ENCODE results near the gene NGRN.

The NGRN gene

DNA sequence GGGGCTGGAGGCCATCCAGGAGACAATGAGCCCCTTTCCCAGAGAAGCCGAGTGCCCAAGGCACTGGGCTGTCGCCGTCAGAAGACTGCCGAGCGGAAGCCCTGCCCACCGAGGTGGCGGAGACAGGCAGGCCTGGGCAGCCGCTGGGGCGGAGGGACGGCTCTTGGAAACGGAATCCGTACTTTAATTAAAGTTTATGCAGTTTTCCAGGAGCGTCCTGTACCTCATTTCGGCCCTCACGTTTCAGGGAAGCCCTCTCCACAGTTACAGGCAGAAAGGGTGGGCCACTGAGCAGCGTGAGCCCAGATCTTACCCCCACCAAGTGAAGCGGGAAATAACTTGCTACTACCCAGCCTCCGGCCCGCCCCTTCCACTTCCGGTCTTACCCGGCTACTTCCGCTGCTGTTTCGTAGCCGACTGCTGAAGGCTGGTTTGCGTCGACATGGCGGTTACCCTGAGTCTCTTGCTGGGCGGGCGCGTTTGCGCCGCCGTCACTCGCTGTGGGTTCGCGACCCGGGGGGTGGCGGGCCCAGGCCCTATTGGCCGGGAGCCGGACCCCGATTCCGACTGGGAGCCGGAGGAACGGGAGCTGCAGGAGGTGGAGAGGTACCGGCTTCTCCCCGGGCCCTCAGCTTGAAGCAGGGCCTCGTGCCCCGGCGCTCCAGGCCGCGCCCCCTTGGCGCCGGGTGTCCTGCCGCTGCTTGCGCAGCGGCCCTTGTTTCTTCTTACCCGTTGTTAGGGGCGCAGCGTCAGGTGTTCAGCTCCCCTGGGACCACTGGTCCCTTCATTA, at the start of gene NGRN:
TSS of gene NGRN (plus strand) at position 402 of the 790 bp plus-strand sequence. CDS start at position 443, 41 bp downstream.
- Mint-ChIP-seq H3K4me3 (peak within 1 kb of the TSS; percentile 97), H3K27me3 (no peaks in the 10 kb centered on the region), H3K36me3 (peaks cover 4% of the 10 kb centered on the region), H3K27ac (peak within 1 kb of the TSS; percentile 98), H3K4me1 (ENCODE audit: low read depth) (peaks cover 40% of the 10 kb centered on the region), H3K9me3 (ENCODE audit: low read depth) (no peaks in the 10 kb centered on the region)

GRCh38 chr15:90217671-90218394, 47.6 kb upstream of the NGRN start:
- H3K4me1 Mint-ChIP-seq (ENCODE audit: low read depth): peaks cover 10% of the 10 kb centered on the region
- H3K27me3 Mint-ChIP-seq: no peaks in the 10 kb centered on the region
- no peak overlapping the region for H3K27ac Mint-ChIP-seq
- H3K4me3 Mint-ChIP-seq: no peak overlapping the region
- H3K36me3 Mint-ChIP-seq: no peaks in the 10 kb centered on the region
- H3K9me3 Mint-ChIP-seq (ENCODE audit: low read depth): no peaks in the 10 kb centered on the region

GRCh38 chr15:90219421-90220141, 45.9 kb upstream of the NGRN start:
- Mint-ChIP-seq H3K27ac (no peak overlapping the region), H3K4me1 (ENCODE audit: low read depth) (peaks cover 10% of the 10 kb centered on the region), H3K9me3 (ENCODE audit: low read depth) (no peaks in the 10 kb centered on the region), H3K36me3 (no peaks in the 10 kb centered on the region), H3K27me3 (no peaks in the 10 kb centered on the region), H3K4me3 (no peak overlapping the region)

DNA sequence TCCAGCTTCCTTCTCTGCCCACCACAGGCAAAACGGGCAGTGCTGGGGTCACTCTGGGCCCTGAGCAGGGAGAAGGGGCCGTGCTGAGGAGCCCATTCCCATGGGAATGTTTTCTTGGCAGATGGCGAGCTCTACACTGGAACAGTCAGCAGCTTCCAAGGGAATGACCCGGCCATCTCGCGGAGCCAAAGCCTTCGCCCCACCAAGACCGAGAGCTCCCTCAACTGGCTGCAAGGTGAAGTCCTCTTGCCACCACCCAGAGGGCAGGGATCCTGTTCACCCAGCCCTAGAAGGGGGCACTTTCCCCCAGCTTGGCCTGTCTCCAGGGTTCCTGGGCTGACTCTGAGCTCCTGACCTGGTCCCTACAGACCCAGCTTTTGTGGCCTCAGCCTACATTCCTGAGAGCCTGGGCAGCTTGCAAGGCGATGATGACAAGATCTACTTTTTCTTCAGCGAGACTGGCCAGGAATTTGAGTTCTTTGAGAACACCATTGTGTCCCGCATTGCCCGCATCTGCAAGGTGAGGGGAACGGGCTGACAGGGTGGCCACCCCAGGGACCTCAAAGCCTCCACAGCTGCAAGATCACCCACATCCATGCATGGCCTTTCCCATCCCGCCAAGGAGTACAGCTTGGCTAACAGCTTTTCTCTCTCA, 44.1 kb upstream of the NGRN start:
- Mint-ChIP-seq H3K27ac (no peak overlapping the region), H3K4me1 (ENCODE audit: low read depth) (peaks cover 8% of the 10 kb centered on the region), H3K27me3 (no peaks in the 10 kb centered on the region), H3K36me3 (no peaks in the 10 kb centered on the region), H3K4me3 (no peak overlapping the region), H3K9me3 (ENCODE audit: low read depth) (no peaks in the 10 kb centered on the region)

DNA sequence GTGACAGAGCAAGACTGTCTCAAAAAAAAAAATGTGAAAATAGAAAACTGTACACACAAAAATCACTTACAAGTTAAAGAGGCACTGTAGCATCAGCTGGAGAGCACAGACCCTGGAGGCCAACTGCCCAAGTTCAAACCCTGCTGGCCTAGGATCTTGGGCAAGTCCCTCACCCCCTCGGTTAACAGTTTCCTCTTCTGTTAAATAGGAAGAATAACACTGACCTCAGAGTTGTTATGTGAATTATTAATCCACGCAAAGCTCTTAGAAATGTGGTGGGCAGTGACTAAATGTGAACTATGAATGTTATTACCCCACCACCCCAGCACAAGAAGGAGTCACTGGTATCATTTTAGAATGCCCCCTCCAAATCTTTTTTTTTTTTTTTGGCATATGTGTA, 42.9 kb upstream of the NGRN start:
- H3K9me3 Mint-ChIP-seq (ENCODE audit: low read depth): no peaks in the 10 kb centered on the region
- H3K4me3 Mint-ChIP-seq: no peak overlapping the region
- H3K36me3 Mint-ChIP-seq: no peaks in the 10 kb centered on the region
- H3K4me1 Mint-ChIP-seq (ENCODE audit: low read depth): peaks cover 8% of the 10 kb centered on the region
- H3K27ac Mint-ChIP-seq: no peak overlapping the region
- H3K27me3 Mint-ChIP-seq: no peaks in the 10 kb centered on the region

DNA sequence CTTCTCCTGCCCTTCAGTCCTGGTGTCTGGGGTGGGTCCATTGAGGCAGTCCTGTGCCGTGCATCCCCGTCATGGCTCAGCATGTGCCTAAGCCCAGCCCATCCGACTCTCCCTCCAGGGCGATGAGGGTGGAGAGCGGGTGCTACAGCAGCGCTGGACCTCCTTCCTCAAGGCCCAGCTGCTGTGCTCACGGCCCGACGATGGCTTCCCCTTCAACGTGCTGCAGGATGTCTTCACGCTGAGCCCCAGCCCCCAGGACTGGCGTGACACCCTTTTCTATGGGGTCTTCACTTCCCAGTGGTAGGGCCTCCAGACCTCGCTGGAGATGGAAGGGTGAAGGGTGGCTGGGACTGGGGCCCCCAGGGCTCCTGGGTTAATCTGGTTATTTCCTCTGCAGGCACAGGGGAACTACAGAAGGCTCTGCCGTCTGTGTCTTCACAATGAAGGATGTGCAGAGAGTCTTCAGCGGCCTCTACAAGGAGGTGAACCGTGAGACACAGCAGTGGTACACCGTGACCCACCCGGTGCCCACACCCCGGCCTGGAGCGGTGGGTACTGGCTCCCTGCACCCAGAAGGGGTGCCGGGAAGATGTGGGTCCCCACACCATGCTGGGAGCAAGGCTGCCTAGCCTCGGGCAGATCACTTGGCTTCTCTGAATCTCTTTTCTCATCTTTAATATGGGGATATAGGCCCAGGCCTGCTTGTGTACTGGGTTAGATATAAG, 41.9 kb upstream of the NGRN start:
- Mint-ChIP-seq H3K27ac (no peak overlapping the region), H3K36me3 (no peaks in the 10 kb centered on the region), H3K9me3 (ENCODE audit: low read depth) (no peaks in the 10 kb centered on the region), H3K27me3 (no peaks in the 10 kb centered on the region), H3K4me1 (ENCODE audit: low read depth) (peaks cover 7% of the 10 kb centered on the region), H3K4me3 (no peak overlapping the region)

DNA sequence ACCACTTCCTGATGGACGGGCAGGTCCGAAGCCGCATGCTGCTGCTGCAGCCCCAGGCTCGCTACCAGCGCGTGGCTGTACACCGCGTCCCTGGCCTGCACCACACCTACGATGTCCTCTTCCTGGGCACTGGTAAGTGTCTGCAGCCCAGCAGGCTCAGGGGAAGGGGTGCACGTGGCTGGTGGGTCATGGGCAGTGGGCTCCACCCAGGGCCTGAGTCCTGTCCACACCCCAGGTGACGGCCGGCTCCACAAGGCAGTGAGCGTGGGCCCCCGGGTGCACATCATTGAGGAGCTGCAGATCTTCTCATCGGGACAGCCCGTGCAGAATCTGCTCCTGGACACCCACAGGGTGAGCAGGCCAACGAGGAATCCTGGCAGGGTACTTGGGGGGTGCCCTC, 40.4 kb upstream of the NGRN start:
- Mint-ChIP-seq H3K36me3 (peaks cover 1% of the 10 kb centered on the region), H3K9me3 (ENCODE audit: low read depth) (no peaks in the 10 kb centered on the region), H3K27me3 (no peaks in the 10 kb centered on the region), H3K4me3 (no peak overlapping the region), H3K4me1 (ENCODE audit: low read depth) (peaks cover 11% of the 10 kb centered on the region), H3K27ac (no peak overlapping the region)

DNA sequence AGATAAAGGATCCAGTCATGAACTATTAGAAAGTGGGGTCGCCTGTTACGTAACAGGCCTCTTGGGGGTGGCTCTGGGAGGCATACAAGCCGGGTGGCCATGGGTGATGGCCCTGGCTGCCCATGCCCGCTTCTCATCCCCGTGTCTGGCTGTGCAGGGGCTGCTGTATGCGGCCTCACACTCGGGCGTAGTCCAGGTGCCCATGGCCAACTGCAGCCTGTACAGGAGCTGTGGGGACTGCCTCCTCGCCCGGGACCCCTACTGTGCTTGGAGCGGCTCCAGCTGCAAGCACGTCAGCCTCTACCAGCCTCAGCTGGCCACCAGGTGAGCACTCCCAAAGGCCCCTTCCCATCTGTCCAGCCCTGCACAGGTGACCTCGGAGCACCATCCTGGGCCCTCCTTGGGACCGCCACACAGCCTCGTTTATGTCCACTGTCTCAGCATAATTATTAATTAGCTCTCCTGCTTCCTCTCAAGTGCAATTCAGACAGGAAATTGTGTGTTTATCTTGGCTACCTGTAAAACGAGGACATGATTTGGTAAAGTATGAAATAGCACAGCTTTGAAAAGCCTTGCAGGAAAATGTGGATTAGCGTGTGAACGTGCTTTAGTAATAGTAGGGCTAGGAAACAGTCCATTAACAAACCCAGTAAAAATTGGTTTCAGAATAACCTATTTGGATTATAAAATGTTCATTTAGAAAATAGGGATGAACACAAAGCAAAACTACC, 39.8 kb upstream of the NGRN start:
- peaks cover 2% of the 10 kb centered on the region for H3K36me3 Mint-ChIP-seq
- H3K9me3 Mint-ChIP-seq (ENCODE audit: low read depth): no peaks in the 10 kb centered on the region
- H3K27ac Mint-ChIP-seq: no peak overlapping the region
- peaks cover 17% of the 10 kb centered on the region for H3K4me1 Mint-ChIP-seq (ENCODE audit: low read depth)
- no peak overlapping the region for H3K4me3 Mint-ChIP-seq
- no peaks in the 10 kb centered on the region for H3K27me3 Mint-ChIP-seq

GRCh38 chr15:90227336-90227735, 38.1 kb upstream of the NGRN start:
- H3K4me1 Mint-ChIP-seq (ENCODE audit: low read depth): peaks cover 34% of the 10 kb centered on the region
- no peak overlapping the region for H3K4me3 Mint-ChIP-seq
- no peaks in the 10 kb centered on the region for H3K9me3 Mint-ChIP-seq (ENCODE audit: low read depth)
- no peaks in the 10 kb centered on the region for H3K27me3 Mint-ChIP-seq
- no peak overlapping the region for H3K27ac Mint-ChIP-seq
- H3K36me3 Mint-ChIP-seq: peaks cover 9% of the 10 kb centered on the region

DNA sequence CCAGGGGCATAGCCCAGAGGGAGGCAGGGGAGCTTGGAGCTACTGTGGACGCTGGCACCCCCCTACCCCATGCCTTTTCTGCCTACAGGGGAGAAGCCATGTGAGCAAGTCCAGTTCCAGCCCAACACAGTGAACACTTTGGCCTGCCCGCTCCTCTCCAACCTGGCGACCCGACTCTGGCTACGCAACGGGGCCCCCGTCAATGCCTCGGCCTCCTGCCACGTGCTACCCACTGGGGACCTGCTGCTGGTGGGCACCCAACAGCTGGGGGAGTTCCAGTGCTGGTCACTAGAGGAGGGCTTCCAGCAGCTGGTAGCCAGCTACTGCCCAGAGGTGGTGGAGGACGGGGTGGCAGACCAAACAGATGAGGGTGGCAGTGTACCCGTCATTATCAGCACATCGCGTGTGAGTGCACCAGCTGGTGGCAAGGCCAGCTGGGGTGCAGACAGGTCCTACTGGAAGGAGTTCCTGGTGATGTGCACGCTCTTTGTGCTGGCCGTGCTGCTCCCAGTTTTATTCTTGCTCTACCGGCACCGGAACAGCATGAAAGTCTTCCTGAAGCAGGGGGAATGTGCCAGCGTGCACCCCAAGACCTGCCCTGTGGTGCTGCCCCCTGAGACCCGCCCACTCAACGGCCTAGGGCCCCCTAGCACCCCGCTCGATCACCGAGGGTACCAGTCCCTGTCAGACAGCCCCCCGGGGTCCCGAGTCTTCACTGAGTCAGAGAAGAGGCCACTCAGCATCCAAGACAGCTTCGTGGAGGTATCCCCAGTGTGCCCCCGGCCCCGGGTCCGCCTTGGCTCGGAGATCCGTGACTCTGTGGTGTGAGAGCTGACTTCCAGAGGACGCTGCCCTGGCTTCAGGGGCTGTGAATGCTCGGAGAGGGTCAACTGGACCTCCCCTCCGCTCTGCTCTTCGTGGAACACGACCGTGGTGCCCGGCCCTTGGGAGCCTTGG, 37.4 kb upstream of the NGRN start:
- Mint-ChIP-seq H3K27me3 (no peaks in the 10 kb centered on the region), H3K4me1 (ENCODE audit: low read depth) (peaks cover 39% of the 10 kb centered on the region), H3K4me3 (no peak overlapping the region), H3K9me3 (ENCODE audit: low read depth) (no peaks in the 10 kb centered on the region), H3K36me3 (peaks cover 11% of the 10 kb centered on the region), H3K27ac (no peak overlapping the region)

GRCh38 chr15:90228960-90229359, 36.5 kb upstream of the NGRN start:
- Mint-ChIP-seq H3K9me3 (ENCODE audit: low read depth) (no peaks in the 10 kb centered on the region), H3K4me3 (no peak overlapping the region), H3K27me3 (no peaks in the 10 kb centered on the region), H3K4me1 (ENCODE audit: low read depth) (peaks cover 39% of the 10 kb centered on the region), H3K36me3 (peaks cover 11% of the 10 kb centered on the region), H3K27ac (peak overlapping the region; percentile 80)

DNA sequence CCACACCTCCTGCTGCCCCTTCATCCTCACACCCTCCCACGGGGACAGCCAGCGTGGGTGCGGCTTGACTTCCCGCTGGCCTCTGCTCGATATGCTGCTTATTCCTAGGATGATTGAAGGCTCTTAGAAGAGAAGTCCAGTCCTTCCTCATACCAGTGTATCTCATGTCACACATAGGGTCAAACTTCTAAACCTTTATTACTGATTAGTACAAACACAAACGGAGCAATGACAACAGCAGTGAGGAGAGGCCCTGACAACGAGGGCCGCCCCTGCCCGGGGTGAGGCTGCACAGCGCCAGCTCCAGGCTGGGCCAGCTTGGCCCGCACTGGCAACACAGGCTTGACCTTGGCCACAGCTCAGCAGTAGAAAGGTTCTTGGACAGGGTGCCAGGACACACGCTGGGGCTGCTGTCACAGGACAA, 35.4 kb upstream of the NGRN start:
- peaks cover 46% of the 10 kb centered on the region for H3K4me1 Mint-ChIP-seq (ENCODE audit: low read depth)

DNA sequence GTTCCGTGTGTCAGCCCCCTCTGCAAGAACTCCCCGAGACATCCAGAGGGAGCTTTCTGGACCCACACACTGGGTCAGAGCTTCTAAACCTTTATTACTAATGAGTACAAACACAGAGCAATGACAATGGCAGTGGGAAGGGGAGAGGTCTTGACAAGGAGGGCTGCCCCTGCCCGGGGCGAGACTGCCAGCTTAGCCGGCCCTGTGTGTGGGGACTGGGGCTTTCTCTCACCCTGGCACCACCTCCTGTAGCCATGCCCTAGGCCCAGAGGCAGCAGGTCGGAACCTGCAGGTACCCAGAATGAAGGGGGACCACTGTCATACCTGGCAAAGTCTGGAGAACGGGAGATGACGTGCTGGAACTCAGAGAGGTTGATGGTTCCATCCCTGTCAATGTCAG, 34.9 kb upstream of the NGRN start:
- Mint-ChIP-seq H3K4me1 (ENCODE audit: low read depth) (peaks cover 47% of the 10 kb centered on the region), H3K36me3 (peaks cover 11% of the 10 kb centered on the region), H3K4me3 (peak overlapping the region; percentile 99)

More for the DNA sequence above, 35.4 kb upstream of the NGRN start:
- no peaks in the 10 kb centered on the region for H3K27me3 Mint-ChIP-seq
- peak overlapping the region; percentile 99 for H3K4me3 Mint-ChIP-seq
- peak overlapping the region; percentile 80 for H3K27ac Mint-ChIP-seq
- H3K36me3 Mint-ChIP-seq: peaks cover 11% of the 10 kb centered on the region
- no peaks in the 10 kb centered on the region for H3K9me3 Mint-ChIP-seq (ENCODE audit: low read depth)

More for the DNA sequence above, 34.9 kb upstream of the NGRN start:
- Mint-ChIP-seq H3K27me3 (no peaks in the 10 kb centered on the region), H3K27ac (peak overlapping the region; percentile 95), H3K9me3 (ENCODE audit: low read depth) (no peaks in the 10 kb centered on the region)

Data from activated naive CD8-positive, alpha-beta T cell (primary cell).